Measurements from ENCODE around the gene KRTAP4-5. TPM values are rescaled to one million over a fixed set of nuclear protein-coding genes. Genes with fewer than 3 reads are reported as not detected.
"Not testable (repeated sequence)": the region's sequence is repeated elsewhere in the genome, so short reads cannot be mapped to it uniquely, and the experiment has no call there.

Gene KRTAP4-5
- total and polyA plus RNA-seq, 2 experiments from 2014 or later: not detected

GRCh38 chr17:41150026-41150425 is 401 bp upstream of the KRTAP4-5 start:
- H3K4me3 ChIP-seq: no peak overlapping the region
- H3K4me1 ChIP-seq (ENCODE audit: insufficient read depth): 0 out of 2 replicates have a peak, but pooled peaks cover 3% of the 10 kb centered on the region
- H3K79me2 ChIP-seq (replicated peaks; ENCODE audit: insufficient read depth): no peaks in the 10 kb centered on the region
- Mint-ChIP-seq H3K27ac (no peak overlapping the region), H3K9me3 (no peaks in the 10 kb centered on the region), H3K4me3 (no peak overlapping the region), H3K36me3 (ENCODE audit: low read depth) (no peaks in the 10 kb centered on the region), H3K4me1 (peaks cover 3% of the 10 kb centered on the region; the same call in 2 of the 3 replicates), H3K27me3 (ENCODE audit: insufficient read depth, low read depth, poor library complexity) (peaks cover 5% of the 10 kb centered on the region)
- H3K27ac ChIP-seq (ENCODE audit: low read depth): no peak overlapping the region
- H3K27me3 ChIP-seq (ENCODE audit: insufficient read depth): no peaks in the 10 kb centered on the region
- TF ChIP-seq CREB1 (CRISPR knock-in tag; IDR thresholded peaks at IDR 0.05; ENCODE audit: low read depth) (no peak), REST (IDR thresholded peaks at IDR 0.05; ENCODE audit: unreplicated experiment) (no peak), POLR2AphosphoS5 (IDR thresholded peaks at IDR 0.05; ENCODE audit: low read depth) (no peak), EZH2phosphoT487 (IDR thresholded peaks at IDR 0.05; ENCODE audit: unreplicated experiment) (no peak), JUNB (IDR thresholded peaks at IDR 0.05; ENCODE audit: unreplicated experiment) (no peak), EZH2 (IDR thresholded peaks at IDR 0.05; ENCODE audit: low read depth, unreplicated experiment) (no peak)
- TF ChIP-seq, protein P1, sequence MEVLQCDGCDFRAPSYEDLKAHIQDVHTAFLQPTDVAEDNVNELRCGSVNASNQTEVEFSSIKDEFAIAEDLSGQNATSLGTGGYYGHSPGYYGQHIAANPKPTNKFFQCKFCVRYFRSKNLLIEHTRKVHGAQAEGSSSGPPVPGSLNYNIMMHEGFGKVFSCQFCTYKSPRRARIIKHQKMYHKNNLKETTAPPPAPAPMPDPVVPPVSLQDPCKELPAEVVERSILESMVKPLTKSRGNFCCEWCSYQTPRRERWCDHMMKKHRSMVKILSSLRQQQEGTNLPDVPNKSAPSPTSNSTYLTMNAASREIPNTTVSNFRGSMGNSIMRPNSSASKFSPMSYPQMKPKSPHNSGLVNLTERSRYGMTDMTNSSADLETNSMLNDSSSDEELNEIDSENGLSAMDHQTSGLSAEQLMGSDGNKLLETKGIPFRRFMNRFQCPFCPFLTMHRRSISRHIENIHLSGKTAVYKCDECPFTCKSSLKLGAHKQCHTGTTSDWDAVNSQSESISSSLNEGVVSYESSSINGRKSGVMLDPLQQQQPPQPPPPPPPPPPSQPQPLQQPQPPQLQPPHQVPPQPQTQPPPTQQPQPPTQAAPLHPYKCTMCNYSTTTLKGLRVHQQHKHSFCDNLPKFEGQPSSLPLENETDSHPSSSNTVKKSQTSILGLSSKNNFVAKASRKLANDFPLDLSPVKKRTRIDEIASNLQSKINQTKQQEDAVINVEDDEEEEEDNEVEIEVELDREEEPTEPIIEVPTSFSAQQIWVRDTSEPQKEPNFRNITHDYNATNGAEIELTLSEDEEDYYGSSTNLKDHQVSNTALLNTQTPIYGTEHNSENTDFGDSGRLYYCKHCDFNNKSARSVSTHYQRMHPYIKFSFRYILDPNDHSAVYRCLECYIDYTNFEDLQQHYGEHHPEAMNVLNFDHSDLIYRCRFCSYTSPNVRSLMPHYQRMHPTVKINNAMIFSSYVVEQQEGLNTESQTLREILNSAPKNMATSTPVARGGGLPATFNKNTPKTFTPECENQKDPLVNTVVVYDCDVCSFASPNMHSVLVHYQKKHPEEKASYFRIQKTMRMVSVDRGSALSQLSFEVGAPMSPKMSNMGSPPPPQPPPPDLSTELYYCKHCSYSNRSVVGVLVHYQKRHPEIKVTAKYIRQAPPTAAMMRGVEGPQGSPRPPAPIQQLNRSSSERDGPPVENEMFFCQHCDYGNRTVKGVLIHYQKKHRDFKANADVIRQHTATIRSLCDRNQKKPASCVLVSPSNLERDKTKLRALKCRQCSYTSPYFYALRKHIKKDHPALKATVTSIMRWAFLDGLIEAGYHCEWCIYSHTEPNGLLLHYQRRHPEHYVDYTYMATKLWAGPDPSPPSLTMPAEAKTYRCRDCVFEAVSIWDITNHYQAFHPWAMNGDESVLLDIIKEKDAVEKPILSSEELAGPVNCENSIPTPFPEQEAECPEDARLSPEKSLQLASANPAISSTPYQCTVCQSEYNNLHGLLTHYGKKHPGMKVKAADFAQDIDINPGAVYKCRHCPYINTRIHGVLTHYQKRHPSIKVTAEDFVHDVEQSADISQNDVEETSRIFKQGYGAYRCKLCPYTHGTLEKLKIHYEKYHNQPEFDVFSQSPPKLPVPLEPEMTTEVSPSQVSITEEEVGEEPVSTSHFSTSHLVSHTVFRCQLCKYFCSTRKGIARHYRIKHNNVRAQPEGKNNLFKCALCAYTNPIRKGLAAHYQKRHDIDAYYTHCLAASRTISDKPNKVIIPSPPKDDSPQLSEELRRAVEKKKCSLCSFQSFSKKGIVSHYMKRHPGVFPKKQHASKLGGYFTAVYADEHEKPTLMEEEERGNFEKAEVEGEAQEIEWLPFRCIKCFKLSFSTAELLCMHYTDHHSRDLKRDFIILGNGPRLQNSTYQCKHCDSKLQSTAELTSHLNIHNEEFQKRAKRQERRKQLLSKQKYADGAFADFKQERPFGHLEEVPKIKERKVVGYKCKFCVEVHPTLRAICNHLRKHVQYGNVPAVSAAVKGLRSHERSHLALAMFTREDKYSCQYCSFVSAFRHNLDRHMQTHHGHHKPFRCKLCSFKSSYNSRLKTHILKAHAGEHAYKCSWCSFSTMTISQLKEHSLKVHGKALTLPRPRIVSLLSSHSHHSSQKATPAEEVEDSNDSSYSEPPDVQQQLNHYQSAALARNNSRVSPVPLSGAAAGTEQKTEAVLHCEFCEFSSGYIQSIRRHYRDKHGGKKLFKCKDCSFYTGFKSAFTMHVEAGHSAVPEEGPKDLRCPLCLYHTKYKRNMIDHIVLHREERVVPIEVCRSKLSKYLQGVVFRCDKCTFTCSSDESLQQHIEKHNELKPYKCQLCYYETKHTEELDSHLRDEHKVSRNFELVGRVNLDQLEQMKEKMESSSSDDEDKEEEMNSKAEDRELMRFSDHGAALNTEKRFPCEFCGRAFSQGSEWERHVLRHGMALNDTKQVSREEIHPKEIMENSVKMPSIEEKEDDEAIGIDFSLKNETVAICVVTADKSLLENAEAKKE (CRISPR knock-in tag; IDR thresholded peaks at IDR 0.05): no peak
- TF ChIP-seq, protein P2, sequence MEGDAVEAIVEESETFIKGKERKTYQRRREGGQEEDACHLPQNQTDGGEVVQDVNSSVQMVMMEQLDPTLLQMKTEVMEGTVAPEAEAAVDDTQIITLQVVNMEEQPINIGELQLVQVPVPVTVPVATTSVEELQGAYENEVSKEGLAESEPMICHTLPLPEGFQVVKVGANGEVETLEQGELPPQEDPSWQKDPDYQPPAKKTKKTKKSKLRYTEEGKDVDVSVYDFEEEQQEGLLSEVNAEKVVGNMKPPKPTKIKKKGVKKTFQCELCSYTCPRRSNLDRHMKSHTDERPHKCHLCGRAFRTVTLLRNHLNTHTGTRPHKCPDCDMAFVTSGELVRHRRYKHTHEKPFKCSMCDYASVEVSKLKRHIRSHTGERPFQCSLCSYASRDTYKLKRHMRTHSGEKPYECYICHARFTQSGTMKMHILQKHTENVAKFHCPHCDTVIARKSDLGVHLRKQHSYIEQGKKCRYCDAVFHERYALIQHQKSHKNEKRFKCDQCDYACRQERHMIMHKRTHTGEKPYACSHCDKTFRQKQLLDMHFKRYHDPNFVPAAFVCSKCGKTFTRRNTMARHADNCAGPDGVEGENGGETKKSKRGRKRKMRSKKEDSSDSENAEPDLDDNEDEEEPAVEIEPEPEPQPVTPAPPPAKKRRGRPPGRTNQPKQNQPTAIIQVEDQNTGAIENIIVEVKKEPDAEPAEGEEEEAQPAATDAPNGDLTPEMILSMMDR (conservative IDR thresholded peaks at IDR 0.05; ENCODE audit: low read depth in 2 of 2): no peak
- H3K36me3 ChIP-seq (ENCODE audit: insufficient read depth): no peaks in the 10 kb centered on the region
- no peak overlapping the region for H2AFZ ChIP-seq
- ATAC-seq (no peak), DNase-seq (ENCODE audit: low spot score) (no peak)
- H3K4me2 ChIP-seq: no peak overlapping the region
- no peaks in the 10 kb centered on the region for H3F3A ChIP-seq (replicated peaks; ENCODE audit: low read depth)
- no peaks in the 10 kb centered on the region for H3K9me2 ChIP-seq (ENCODE audit: insufficient read depth)
- H4K20me1 ChIP-seq (replicated peaks; ENCODE audit: insufficient read depth): no peaks in the 10 kb centered on the region

GRCh38 chr17:41148971-41149651 is 514 bp downstream of the KRTAP4-5 start:
- H3K27ac Mint-ChIP-seq; H3F3A ChIP-seq (replicated peaks; ENCODE audit: low read depth): not testable (repeated sequence)

More at GRCh38 chr17:41148971-41149651, 514 bp downstream of the KRTAP4-5 start:
- H2AFZ ChIP-seq; H3K4me1 Mint-ChIP-seq; H3K27me3 ChIP-seq (ENCODE audit: insufficient read depth); H3K36me3 Mint-ChIP-seq (ENCODE audit: low read depth); H3K9me2 ChIP-seq (ENCODE audit: insufficient read depth); H3K79me2 ChIP-seq (replicated peaks; ENCODE audit: insufficient read depth); H3K36me3 ChIP-seq (ENCODE audit: insufficient read depth); ATAC-seq; DNase-seq (ENCODE audit: low spot score); H3K27ac ChIP-seq (ENCODE audit: low read depth); H3K4me2 ChIP-seq; H3K27me3 Mint-ChIP-seq (ENCODE audit: insufficient read depth, low read depth, poor library complexity); H4K20me1 ChIP-seq (replicated peaks; ENCODE audit: insufficient read depth); H3K9me3 Mint-ChIP-seq; H3K4me3 Mint-ChIP-seq; H3K4me3 ChIP-seq; H3K4me1 ChIP-seq (ENCODE audit: insufficient read depth): not testable (repeated sequence)
